NT2/D1 (cell line): Measurements from ENCODE around the gene ABHD12.

Experiments used
- DNase-seq: peaks from one replicate; pipeline ENCODE4 v3.0.0-alpha.2; 2011; ENCODE audit warnings: low read depth, low spot score
- H3K27me3 ChIP-seq: 2 replicates; pipeline ENCODE4 v1.6.0; 2011; ENCODE audit warnings: mild to moderate bottlenecking; ENCODE audit not compliant: insufficient read length, insufficient read depth
- H3K36me3 ChIP-seq: 2 replicates; pipeline ENCODE4 v1.6.1; 2011; ENCODE audit warnings: mild to moderate bottlenecking, low read length, mixed read lengths; ENCODE audit not compliant: insufficient read depth, insufficient read length
- H3K4me1 ChIP-seq: 2 replicates; pipeline ENCODE4 v1.5.1; 2011; ENCODE audit not compliant: insufficient read depth, insufficient read length
- H3K4me3 ChIP-seq: 2 replicates; pipeline ENCODE4 v1.5.1; 2011; ENCODE audit warnings: low read depth; ENCODE audit not compliant: insufficient read length
- H3K9ac ChIP-seq: 2 replicates; pipeline ENCODE4 v1.6.0; 2011; ENCODE audit warnings: low read depth; ENCODE audit not compliant: insufficient read length
- H3K9me3 ChIP-seq: 2 replicates; pipeline ENCODE4 v1.5.1; 2011; ENCODE audit warnings: mild to moderate bottlenecking, low read length; ENCODE audit not compliant: insufficient read depth
- SUZ12 ChIP-seq: IDR thresholded peaks from 2 replicates; pipeline ENCODE4 v1.6.1; 2011; ENCODE audit not compliant: insufficient read length, insufficient read depth; ENCODE audit errors: extremely low read depth
- YY1 ChIP-seq: IDR thresholded peaks from 2 replicates; pipeline ENCODE4 v1.6.1; 2011; ENCODE audit not compliant: insufficient read length, insufficient read depth
- ZNF274 ChIP-seq: IDR thresholded peaks from 2 replicates; pipeline ENCODE4 v1.6.1; 2011; ENCODE audit warnings: mild to moderate bottlenecking, low read depth, low read length

ABHD12 gene

GRCh38 chr20:25327521-25328235 lies 63.0 kb downstream of the ABHD12 start:
- peaks cover 12% of the 10 kb centered on the region; the same call in 1 of the 2 replicates for H3K9me3 ChIP-seq
- H3K9ac ChIP-seq = no peak overlapping the region
- H3K36me3 ChIP-seq = peaks cover 7% of the 10 kb centered on the region
- no peak overlapping the region for H3K4me3 ChIP-seq
- no peaks in the 10 kb centered on the region for H3K27me3 ChIP-seq
- no peak for DNase-seq
- no peaks in the 10 kb centered on the region for H3K4me1 ChIP-seq
- no peak for TF ChIP-seq YY1
- no peak for TF ChIP-seq ZNF274
- TF ChIP-seq SUZ12 = no peak

GRCh38 chr20:25325997-25326396 lies 64.6 kb downstream of the ABHD12 start:
- no peak overlapping the region for H3K9ac ChIP-seq
- H3K9me3 ChIP-seq = peaks cover 12% of the 10 kb centered on the region; the same call in 1 of the 2 replicates
- no peaks in the 10 kb centered on the region for H3K27me3 ChIP-seq
- TF ChIP-seq ZNF274 (no peak), SUZ12 (no peak), YY1 (no peak)
- peaks cover 17% of the 10 kb centered on the region for H3K36me3 ChIP-seq
- no peaks in the 10 kb centered on the region for H3K4me1 ChIP-seq
- no peak overlapping the region for H3K4me3 ChIP-seq
- no peak for DNase-seq

GRCh38 chr20:25325073-25325472 lies 65.6 kb downstream of the ABHD12 start:
- TF ChIP-seq ZNF274 = no peak
- TF ChIP-seq YY1 = no peak
- no peak for TF ChIP-seq SUZ12
- H3K9ac ChIP-seq = no peak overlapping the region
- no peaks in the 10 kb centered on the region for H3K27me3 ChIP-seq
- H3K4me1 ChIP-seq = no peaks in the 10 kb centered on the region
- peaks cover 12% of the 10 kb centered on the region; the same call in 1 of the 2 replicates for H3K9me3 ChIP-seq
- H3K36me3 ChIP-seq = peaks cover 21% of the 10 kb centered on the region
- H3K4me3 ChIP-seq = no peak overlapping the region
- no peak for DNase-seq

- H3K4me3 ChIP-seq = no peak overlapping the region
- no peaks in the 10 kb centered on the region for H3K4me1 ChIP-seq
- no peak overlapping the region for H3K9ac ChIP-seq
- DNase-seq = no peak
- peaks cover 24% of the 10 kb centered on the region for H3K36me3 ChIP-seq
- H3K27me3 ChIP-seq = no peaks in the 10 kb centered on the region
- peaks cover 6% of the 10 kb centered on the region; the same call in 1 of the 2 replicates for H3K9me3 ChIP-seq
- TF ChIP-seq ZNF274 (no peak), SUZ12 (no peak), YY1 (no peak)
These were observed 66.2 kb downstream of the ABHD12 start for GRCh38 chr20:25324412-25324811.

- TF ChIP-seq ZNF274 (no peak), YY1 (no peak), SUZ12 (no peak)
- no peak overlapping the region for H3K4me3 ChIP-seq
These were observed 67.0 kb downstream of the ABHD12 start for GRCh38 chr20:25323496-25324246.

GRCh38 chr20:25321991-25322390 lies 68.6 kb downstream of the ABHD12 start:
- no peak for DNase-seq
- Histone ChIP-seq H3K9me3 (no peaks in the 10 kb centered on the region), H3K4me1 (no peaks in the 10 kb centered on the region), H3K27me3 (no peaks in the 10 kb centered on the region), H3K4me3 (no peak overlapping the region), H3K36me3 (peaks cover 31% of the 10 kb centered on the region), H3K9ac (no peak overlapping the region)
- no peak for TF ChIP-seq YY1
- no peak for TF ChIP-seq SUZ12
- no peak for TF ChIP-seq ZNF274

More at GRCh38 chr20:25323496-25324246, 67.0 kb downstream of the ABHD12 start:
- no peak overlapping the region for H3K9ac ChIP-seq
- H3K9me3 ChIP-seq = no peaks in the 10 kb centered on the region
- peaks cover 24% of the 10 kb centered on the region for H3K36me3 ChIP-seq
- H3K4me1 ChIP-seq = no peaks in the 10 kb centered on the region
- H3K27me3 ChIP-seq = no peaks in the 10 kb centered on the region
- no peak for DNase-seq

- H3K9me3 ChIP-seq = no peaks in the 10 kb centered on the region
- H3K36me3 ChIP-seq = peaks cover 37% of the 10 kb centered on the region
- H3K9ac ChIP-seq = no peak overlapping the region
- TF ChIP-seq SUZ12 (no peak), YY1 (no peak), ZNF274 (no peak)
- no peak for DNase-seq
- no peaks in the 10 kb centered on the region for H3K27me3 ChIP-seq
- no peak overlapping the region for H3K4me3 ChIP-seq
- no peaks in the 10 kb centered on the region for H3K4me1 ChIP-seq
These were observed 69.3 kb downstream of the ABHD12 start for GRCh38 chr20:25321262-25321831.
